ENCODE data around the gene OR51E2. TPM values are rescaled to one million over a fixed set of nuclear protein-coding genes. Genes with fewer than 3 reads are reported as not detected.

OR51E2 gene
- total and polyA plus RNA-seq, 12 donors, result 0.10 TPM; not detected in 11

DNA sequence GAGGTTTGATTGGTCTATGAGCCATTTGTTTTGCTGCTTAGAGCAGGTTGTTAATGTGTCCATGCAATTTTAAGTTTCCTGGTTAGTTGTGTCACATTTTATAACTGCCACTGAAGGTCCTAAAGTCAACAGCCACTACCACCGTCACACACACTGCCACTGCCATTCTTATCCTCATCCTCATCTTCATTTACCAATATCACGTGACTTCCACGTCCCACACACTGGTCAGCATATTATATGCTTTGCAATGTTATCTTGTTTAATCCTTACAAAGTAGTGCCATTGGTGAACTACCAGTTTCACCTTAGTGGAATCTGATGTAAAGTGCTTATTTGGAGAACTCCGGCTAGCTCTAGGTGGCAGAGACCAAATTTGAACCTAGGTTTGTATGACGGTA is 16.6 kb upstream of the OR51E2 start:
- intact Hi-C loops (cut with DNase I), result no loop called here
- no peaks in the 10 kb centered on the region for H3K9me3 ChIP-seq (replicated peaks in 1 of 3)
- no peak overlapping the region for H3K4me3 ChIP-seq
- H3K4me1 ChIP-seq (replicated peaks in 1 of 2), result no peaks in the 10 kb centered on the region
- WGBS, 4 donors, result 68 to 77% (median 72%) methylated on average over 5 of the region's 5 CpGs
- H3K27me3 ChIP-seq, result no peaks in the 10 kb centered on the region
- no peak overlapping the region for H3K27ac ChIP-seq
- no peak for DNase-seq
- TF ChIP-seq POLR2A (IDR thresholded peaks at IDR 0.05), result no peak
- TF ChIP-seq, protein P1, sequence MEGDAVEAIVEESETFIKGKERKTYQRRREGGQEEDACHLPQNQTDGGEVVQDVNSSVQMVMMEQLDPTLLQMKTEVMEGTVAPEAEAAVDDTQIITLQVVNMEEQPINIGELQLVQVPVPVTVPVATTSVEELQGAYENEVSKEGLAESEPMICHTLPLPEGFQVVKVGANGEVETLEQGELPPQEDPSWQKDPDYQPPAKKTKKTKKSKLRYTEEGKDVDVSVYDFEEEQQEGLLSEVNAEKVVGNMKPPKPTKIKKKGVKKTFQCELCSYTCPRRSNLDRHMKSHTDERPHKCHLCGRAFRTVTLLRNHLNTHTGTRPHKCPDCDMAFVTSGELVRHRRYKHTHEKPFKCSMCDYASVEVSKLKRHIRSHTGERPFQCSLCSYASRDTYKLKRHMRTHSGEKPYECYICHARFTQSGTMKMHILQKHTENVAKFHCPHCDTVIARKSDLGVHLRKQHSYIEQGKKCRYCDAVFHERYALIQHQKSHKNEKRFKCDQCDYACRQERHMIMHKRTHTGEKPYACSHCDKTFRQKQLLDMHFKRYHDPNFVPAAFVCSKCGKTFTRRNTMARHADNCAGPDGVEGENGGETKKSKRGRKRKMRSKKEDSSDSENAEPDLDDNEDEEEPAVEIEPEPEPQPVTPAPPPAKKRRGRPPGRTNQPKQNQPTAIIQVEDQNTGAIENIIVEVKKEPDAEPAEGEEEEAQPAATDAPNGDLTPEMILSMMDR (IDR thresholded peaks at IDR 0.05), result no peak
- no peaks in the 10 kb centered on the region for H3K36me3 ChIP-seq (replicated peaks in 1 of 2)

DNA sequence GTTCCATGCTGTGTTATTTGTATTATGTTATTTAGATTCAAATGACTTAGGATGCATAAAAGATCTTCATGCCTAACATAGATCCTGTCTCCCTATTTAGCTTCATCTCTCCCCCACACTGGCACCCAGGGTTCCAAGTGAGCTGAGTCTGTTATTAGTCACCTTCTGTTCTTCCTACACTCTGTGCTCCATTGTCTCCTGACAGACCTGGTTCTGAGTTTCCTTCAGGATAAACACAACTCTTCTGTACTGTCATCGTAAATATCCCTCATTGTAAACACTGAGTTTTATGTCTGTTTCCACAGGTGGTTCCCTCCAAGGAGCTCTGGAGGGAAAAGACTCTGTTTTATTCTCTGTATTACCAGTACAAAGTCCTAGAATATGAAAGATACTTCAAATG is 15.6 kb upstream of the OR51E2 start:
- intact Hi-C loops (cut with DNase I), result no loop called here
- H3K4me1 ChIP-seq (replicated peaks in 1 of 2), result no peaks in the 10 kb centered on the region
- DNase-seq, result no peak
- TF ChIP-seq, protein P1 (IDR thresholded peaks at IDR 0.05), result no peak
- no peak for TF ChIP-seq POLR2A (IDR thresholded peaks at IDR 0.05)
- H3K4me3 ChIP-seq, result no peak overlapping the region
- H3K9me3 ChIP-seq (replicated peaks in 1 of 3), result no peaks in the 10 kb centered on the region
- no peak overlapping the region for H3K27ac ChIP-seq
- H3K27me3 ChIP-seq, result no peaks in the 10 kb centered on the region
- no peaks in the 10 kb centered on the region for H3K36me3 ChIP-seq (replicated peaks in 1 of 2)
- WGBS, 4 donors, result 37 to 58% (median 54%) methylated on average over 1 of the region's 1 CpG

DNA sequence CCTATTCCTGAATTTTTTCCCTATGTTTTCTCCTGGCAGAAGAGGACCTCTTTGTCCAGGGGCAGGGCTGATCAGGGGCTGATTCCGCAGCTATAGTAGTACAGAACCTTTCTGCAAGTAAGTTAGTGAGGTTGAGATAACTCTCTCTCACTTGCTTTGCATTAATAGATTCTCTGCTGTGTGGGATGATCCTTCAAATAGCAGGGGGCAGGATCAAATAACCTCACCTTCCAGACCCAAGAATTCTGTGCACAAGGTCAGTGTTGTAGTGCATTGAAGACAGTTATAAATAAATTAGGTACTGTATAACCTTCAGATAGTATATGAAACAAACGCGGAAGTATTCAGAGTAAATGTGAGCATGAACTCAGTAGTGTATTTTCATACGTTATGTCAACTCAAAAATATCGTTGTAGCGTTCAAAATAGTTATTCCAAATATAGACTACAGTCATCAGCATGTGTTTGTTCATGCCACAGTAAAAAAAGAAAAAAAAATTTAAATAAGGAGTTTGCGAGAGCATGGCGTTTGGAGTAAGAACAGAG is 7.2 kb upstream of the OR51E2 start:
- no peaks in the 10 kb centered on the region for H3K27me3 ChIP-seq
- H3K36me3 ChIP-seq (replicated peaks in 1 of 2), result no peaks in the 10 kb centered on the region
- H3K9me3 ChIP-seq (replicated peaks in 1 of 3), result no peaks in the 10 kb centered on the region
- no peak overlapping the region for H3K4me3 ChIP-seq
- H3K27ac ChIP-seq, result no peak overlapping the region
- no peak for TF ChIP-seq POLR2A (IDR thresholded peaks at IDR 0.05)
- TF ChIP-seq, protein P1 (IDR thresholded peaks at IDR 0.05), result no peak
- no peak for DNase-seq
- intact Hi-C loops (cut with DNase I), result no loop called here
- H3K4me1 ChIP-seq (replicated peaks in 1 of 2), result no peaks in the 10 kb centered on the region
- 50 to 59% (median 52%) methylated on average over 8 of the region's 8 CpGs for WGBS, 4 donors

DNA sequence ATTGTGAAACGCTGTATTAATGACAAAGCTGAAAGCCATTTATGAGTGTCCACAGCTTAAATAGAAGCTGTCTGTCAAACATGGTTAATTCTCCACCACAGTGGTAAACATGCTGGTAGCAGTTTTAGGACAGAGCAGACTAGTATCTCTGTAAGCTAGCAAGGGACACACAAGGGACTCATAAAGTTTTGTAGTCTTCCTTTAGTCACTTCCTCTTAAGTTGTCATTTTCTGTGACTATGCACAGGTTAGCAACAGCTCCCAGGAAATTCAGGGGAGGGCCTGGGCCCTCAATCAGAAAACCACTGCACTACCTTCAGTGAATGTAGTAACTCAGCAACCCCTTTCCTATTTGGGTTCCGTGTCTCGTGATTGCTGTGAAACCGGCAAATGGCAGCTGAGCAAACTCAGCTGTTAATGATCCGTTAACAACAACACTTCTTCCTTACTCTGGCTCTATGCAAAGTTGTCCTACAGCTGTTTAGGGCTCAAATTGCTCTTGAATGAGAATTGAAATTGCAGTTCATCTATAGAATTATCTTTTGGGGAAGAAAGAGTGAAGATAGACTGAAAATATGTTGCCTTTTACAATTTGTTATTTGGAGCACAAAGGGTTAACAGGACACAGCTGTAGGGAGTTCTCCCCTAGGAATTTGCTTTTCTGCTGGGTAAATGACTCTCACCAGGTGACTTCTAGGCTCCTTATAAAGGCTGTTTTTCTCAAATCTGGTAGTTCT is 6.6 kb upstream of the OR51E2 start, which contains the start of gene MMP26:
MMP26 (plus strand) TSS at position 731 of the 736 bp plus-strand sequence.
- no peaks in the 10 kb centered on the region for H3K27me3 ChIP-seq
- H3K27ac ChIP-seq, result no peak within 1 kb of the TSS
- no peak for DNase-seq
- 47 to 57% (median 50%) methylated on average over 4 to 5 of the region's 5 CpGs for WGBS, 4 donors
- intact Hi-C loops (cut with DNase I), result no loop called here
- H3K36me3 ChIP-seq (replicated peaks in 1 of 2), result no peaks in the 10 kb centered on the region
- no peak within 1 kb of the TSS for H3K4me3 ChIP-seq
- TF ChIP-seq POLR2A (IDR thresholded peaks at IDR 0.05), result no peak
- TF ChIP-seq, protein P1 (IDR thresholded peaks at IDR 0.05), result no peak
- no peaks in the 10 kb centered on the region for H3K4me1 ChIP-seq (replicated peaks in 1 of 2)
- no peaks in the 10 kb centered on the region for H3K9me3 ChIP-seq (replicated peaks in 1 of 3)
